Measurements from ENCODE around the gene POLR3A. TPM values are rescaled to one million over a fixed set of nuclear protein-coding genes. Genes with fewer than 3 reads are reported as not detected.

POLR3A gene
- total and polyA plus RNA-seq, 2 of the 13 experiments (the other 11 are each of a cell fraction or from before 2014, with no cell fraction given): 13.6 to 19.2 TPM

DNA sequence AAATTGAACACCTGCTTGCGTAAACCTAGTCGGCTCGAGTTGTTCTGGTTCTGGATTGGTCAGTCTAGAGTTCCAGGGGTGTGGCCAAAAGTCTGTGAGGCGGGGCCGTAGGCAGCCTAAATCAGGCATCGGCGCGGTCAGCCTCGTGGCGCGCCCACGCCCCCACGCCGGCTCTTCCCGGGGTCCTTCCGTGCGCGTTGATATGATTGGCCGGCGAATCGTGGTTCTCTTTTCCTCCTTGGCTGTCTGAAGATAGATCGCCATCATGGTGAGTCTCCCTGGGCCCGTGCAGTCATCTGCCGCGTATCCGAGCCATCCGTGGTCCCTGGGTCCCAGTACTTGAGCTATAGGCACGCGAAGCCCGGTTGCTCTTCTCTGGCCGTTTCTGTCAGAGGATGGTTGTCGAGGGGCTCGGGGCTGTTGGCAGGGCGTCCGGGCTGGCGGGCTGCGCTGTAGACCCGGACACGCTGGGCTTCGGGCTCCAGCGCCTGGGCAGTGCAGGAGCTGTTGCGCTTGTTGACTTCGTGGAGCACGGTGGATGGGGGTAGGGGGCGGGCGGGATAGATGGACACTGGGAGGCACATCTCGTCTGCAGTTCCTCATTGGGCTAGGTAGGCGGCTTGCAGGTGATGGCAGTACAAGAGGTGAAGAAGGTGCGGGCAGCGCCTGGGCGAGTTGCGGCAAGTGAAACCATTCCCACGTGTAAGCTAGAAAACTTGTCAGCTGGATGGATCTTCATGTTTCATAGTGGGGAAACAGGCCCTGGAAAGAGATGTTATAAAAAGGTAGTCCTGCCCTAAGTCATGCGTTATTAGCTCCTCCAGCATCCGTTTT, 4.5 kb upstream of the POLR3A start, which contains the start of gene RPS24 (continued):
- TF ChIP-seq, protein P1, sequence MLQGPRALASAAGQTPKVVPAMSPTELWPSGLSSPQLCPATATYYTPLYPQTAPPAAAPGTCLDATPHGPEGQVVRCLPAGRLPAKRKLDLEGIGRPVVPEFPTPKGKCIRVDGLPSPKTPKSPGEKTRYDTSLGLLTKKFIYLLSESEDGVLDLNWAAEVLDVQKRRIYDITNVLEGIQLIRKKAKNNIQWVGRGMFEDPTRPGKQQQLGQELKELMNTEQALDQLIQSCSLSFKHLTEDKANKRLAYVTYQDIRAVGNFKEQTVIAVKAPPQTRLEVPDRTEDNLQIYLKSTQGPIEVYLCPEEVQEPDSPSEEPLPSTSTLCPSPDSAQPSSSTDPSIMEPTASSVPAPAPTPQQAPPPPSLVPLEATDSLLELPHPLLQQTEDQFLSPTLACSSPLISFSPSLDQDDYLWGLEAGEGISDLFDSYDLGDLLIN (CRISPR knock-in tag; IDR thresholded peaks at IDR 0.05; ENCODE audit: borderline replicate concordance): 0 out of 2 replicates have a peak, but pooled peaks have one; percentile 54
- TF ChIP-seq ZBTB21 (CRISPR knock-in tag; IDR thresholded peaks at IDR 0.05) (no peak), ZNF280D (CRISPR knock-in tag; IDR thresholded peaks at IDR 0.05) (0 out of 2 replicates have a peak, but pooled peaks have one; percentile 41), MAF1 (CRISPR knock-in tag; IDR thresholded peaks at IDR 0.05; ENCODE audit: borderline replicate concordance) (0 out of 2 replicates have a peak, but pooled peaks have one; percentile 54), TBP (CRISPR knock-in tag; IDR thresholded peaks at IDR 0.05) (no peak), ZKSCAN1 (IDR thresholded peaks at IDR 0.05; ENCODE audit: low read length) (no peak), ZNF260 (CRISPR knock-in tag; IDR thresholded peaks at IDR 0.05; ENCODE audit: borderline replicate concordance, low read depth) (no peak), WIZ (CRISPR knock-in tag; IDR thresholded peaks at IDR 0.05) (no peak), SPEN (CRISPR knock-in tag; IDR thresholded peaks at IDR 0.05; ENCODE audit: low read depth) (peak; percentile 97), ZNF468 (CRISPR knock-in tag; IDR thresholded peaks at IDR 0.05) (no peak), MZF1 (CRISPR knock-in tag; IDR thresholded peaks at IDR 0.05; ENCODE audit: borderline replicate concordance) (no peak), POGZ (CRISPR knock-in tag; IDR thresholded peaks at IDR 0.05) (peak; percentile 78), ZNF883 (CRISPR knock-in tag; IDR thresholded peaks at IDR 0.05; ENCODE audit: not compliant biosample characterization) (peak; percentile 42), MIXL1 (CRISPR knock-in tag; IDR thresholded peaks at IDR 0.05) (no peak), RXRB (CRISPR knock-in tag; IDR thresholded peaks at IDR 0.05; ENCODE audit: borderline replicate concordance) (peak; percentile 64; the same call in 1 of the 2 replicates)
- TF ChIP-seq, protein P2, sequence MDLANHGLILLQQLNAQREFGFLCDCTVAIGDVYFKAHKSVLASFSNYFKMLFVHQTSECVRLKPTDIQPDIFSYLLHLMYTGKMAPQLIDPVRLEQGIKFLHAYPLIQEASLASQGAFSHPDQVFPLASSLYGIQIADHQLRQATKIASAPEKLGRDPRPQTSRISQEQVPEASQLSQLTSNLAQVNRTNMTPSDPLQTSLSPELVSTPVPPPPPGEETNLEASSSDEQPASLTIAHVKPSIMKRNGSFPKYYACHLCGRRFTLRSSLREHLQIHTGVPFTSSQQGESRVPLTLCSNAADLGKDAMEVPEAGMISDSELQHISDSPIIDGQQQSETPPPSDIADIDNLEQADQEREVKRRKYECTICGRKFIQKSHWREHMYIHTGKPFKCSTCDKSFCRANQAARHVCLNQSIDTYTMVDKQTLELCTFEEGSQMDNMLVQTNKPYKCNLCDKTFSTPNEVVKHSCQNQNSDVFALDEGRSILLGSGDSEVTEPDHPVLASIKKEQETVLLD (CRISPR knock-in tag; IDR thresholded peaks at IDR 0.05; ENCODE audit: low read depth): no peak
- TF ChIP-seq, protein P3, sequence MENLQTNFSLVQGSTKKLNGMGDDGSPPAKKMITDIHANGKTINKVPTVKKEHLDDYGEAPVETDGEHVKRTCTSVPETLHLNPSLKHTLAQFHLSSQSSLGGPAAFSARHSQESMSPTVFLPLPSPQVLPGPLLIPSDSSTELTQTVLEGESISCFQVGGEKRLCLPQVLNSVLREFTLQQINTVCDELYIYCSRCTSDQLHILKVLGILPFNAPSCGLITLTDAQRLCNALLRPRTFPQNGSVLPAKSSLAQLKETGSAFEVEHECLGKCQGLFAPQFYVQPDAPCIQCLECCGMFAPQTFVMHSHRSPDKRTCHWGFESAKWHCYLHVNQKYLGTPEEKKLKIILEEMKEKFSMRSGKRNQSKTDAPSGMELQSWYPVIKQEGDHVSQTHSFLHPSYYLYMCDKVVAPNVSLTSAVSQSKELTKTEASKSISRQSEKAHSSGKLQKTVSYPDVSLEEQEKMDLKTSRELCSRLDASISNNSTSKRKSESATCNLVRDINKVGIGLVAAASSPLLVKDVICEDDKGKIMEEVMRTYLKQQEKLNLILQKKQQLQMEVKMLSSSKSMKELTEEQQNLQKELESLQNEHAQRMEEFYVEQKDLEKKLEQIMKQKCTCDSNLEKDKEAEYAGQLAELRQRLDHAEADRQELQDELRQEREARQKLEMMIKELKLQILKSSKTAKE (CRISPR knock-in tag; IDR thresholded peaks at IDR 0.05; ENCODE audit: borderline replicate concordance): no peak
- TF ChIP-seq, protein P4, sequence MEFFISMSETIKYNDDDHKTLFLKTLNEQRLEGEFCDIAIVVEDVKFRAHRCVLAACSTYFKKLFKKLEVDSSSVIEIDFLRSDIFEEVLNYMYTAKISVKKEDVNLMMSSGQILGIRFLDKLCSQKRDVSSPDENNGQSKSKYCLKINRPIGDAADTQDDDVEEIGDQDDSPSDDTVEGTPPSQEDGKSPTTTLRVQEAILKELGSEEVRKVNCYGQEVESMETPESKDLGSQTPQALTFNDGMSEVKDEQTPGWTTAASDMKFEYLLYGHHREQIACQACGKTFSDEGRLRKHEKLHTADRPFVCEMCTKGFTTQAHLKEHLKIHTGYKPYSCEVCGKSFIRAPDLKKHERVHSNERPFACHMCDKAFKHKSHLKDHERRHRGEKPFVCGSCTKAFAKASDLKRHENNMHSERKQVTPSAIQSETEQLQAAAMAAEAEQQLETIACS (CRISPR knock-in tag; IDR thresholded peaks at IDR 0.05): 0 out of 2 replicates have a peak, but pooled peaks have one; percentile 14
